Fibroblast of skin of abdomen (primary cell): ENCODE results near the gene TSR3. TPM values are rescaled to one million over a fixed set of nuclear protein-coding genes. Genes with fewer than 3 reads are reported as not detected.
A peak's percentile ranks its signal among the peaks of the same experiment; 100 is the strongest.

Experiments
- DNase-seq: peaks from one replicate; pipeline ENCODE4 v3.0.0-alpha.2; 2013
- polyA plus RNA-seq, 2 experiments: library from polyadenylated mRNA; unstranded; fragments of 120-200 nt; gene quantifications; one replicate each; pipeline ENCODE4 v1.2.1, GENCODE V29; 2013; ENCODE audit not compliant: insufficient read length in 2 of 2

Gene TSR3
- polyA plus RNA-seq (2013, experiment 1 of 2; ENCODE audit: insufficient read length): 73.2 TPM
- polyA plus RNA-seq (2013, experiment 2 of 2; ENCODE audit: insufficient read length): 79.9 TPM

- DNase-seq: peak; percentile 91
Measured at GRCh38 chr16:1351582-1352362, at the start of gene TSR3, which contains the start of gene GNPTG. TSS of gene TSR3 (minus strand) at chr16:1351878. CDS start at chr16:1351804, 74 bp downstream. TSS of gene GNPTG (plus strand) at chr16:1351931. CDS start at chr16:1351966, 35 bp downstream.

GRCh38 chr16:1401061-1401757 is 49.5 kb upstream of the TSR3 start:
- DNase-seq: no peak

GRCh38 chr16:1398826-1399581 is 47.3 kb upstream of the TSR3 start:
- DNase-seq: no peak

GRCh38 chr16:1398351-1398750 is 46.7 kb upstream of the TSR3 start:
- no peak for DNase-seq

- DNase-seq: no peak
Measured at GRCh38 chr16:1397779-1398178, 46.1 kb upstream of the TSR3 start.

- DNase-seq: no peak
Measured at GRCh38 chr16:1395444-1396031, 43.9 kb upstream of the TSR3 start.

GRCh38 chr16:1394367-1394951 is 42.8 kb upstream of the TSR3 start:
- DNase-seq: no peak

GRCh38 chr16:1393613-1394176 is 42.0 kb upstream of the TSR3 start:
- DNase-seq: no peak

GRCh38 chr16:1392826-1393225 is 41.1 kb upstream of the TSR3 start:
- DNase-seq: no peak

GRCh38 chr16:1390239-1390779 is 38.6 kb upstream of the TSR3 start:
- no peak for DNase-seq

GRCh38 chr16:1389762-1390161 is 38.1 kb upstream of the TSR3 start:
- no peak for DNase-seq

- DNase-seq: no peak
Measured at GRCh38 chr16:1387331-1387730, 35.7 kb upstream of the TSR3 start.

GRCh38 chr16:1385232-1385631 is 33.6 kb upstream of the TSR3 start:
- DNase-seq: no peak

- DNase-seq: no peak
Measured at GRCh38 chr16:1383556-1383955, 31.9 kb upstream of the TSR3 start.

GRCh38 chr16:1381612-1382406 is 30.1 kb upstream of the TSR3 start:
- DNase-seq: no peak

- no peak for DNase-seq
Measured at GRCh38 chr16:1380195-1380594, 28.5 kb upstream of the TSR3 start.

- peak; percentile 58 for DNase-seq
Measured at GRCh38 chr16:1379304-1380076, 27.8 kb upstream of the TSR3 start.

- DNase-seq: peak; percentile 59
Measured at GRCh38 chr16:1378804-1379303, 27.2 kb upstream of the TSR3 start.

- DNase-seq: no peak
Measured at GRCh38 chr16:1378087-1378803, 26.6 kb upstream of the TSR3 start.
